GM12878 (cell line): ENCODE data around the gene FKRP. TPM values are rescaled to one million over a fixed set of nuclear protein-coding genes. Genes with fewer than 3 reads are reported as not detected.

Source experiments
- ATAC-seq: fragments of 200-7000 bp; cut with Tn5 transposase; 3 replicates; pipeline ENCODE4 v1.9.1; 2020; ENCODE audit warnings: mild to moderate bottlenecking, moderate library complexity
- BruUV-seq: library from RNA; stranded (reverse); fragments of 400-500 nt; replicated peaks from 2 replicates; lab custom pipeline; 2021; lab: Mats Ljungman, UMichigan
- CTCF ChIA-PET: fragments of 300-600 bp; sonication (Branson Sonifier 250); formaldehyde crosslinking; extraction: SDS; loops from one replicate; lab custom pipeline; 2021; ENCODE audit warnings: inconsistent platforms; lab: Yijun Ruan, JAX
- POLR2A ChIA-PET: fragments of 350-600 bp; formaldehyde crosslinking; extraction: SDS; loops from one replicate; lab custom pipeline; 2021; ENCODE audit warnings: inconsistent platforms; lab: Charles Lee
- RAD21 ChIA-PET: fragments of 300-600 bp; sonication (Branson Sonifier 250); formaldehyde crosslinking; loops from one replicate; lab custom pipeline; 2023; ENCODE audit warnings: antibody characterized with exemption; ENCODE audit not compliant: unreplicated experiment; lab: Charles Lee
- SMC1A ChIA-PET: fragments of 300-600 bp; sonication (Branson Sonifier 250); formaldehyde crosslinking; loops from one replicate; lab custom pipeline; 2023; ENCODE audit not compliant: unreplicated experiment, uncharacterized antibody; lab: Charles Lee
- DNase-seq: peaks from one replicate; pipeline ENCODE4 v3.0.0-alpha.2; 2011; ENCODE audit warnings: low read depth, low spot score
- FAIRE-seq: peaks from 3 replicates; lab custom pipeline; 2011; peaks lifted over from hg19 to GRCh38; lab: Jason Lieb, UNC
- H2AFZ ChIP-seq: 2 replicates; pipeline ENCODE4 v1.6.0; 2011; ENCODE audit warnings: low read depth, low read length, control low read depth; ENCODE audit not compliant: control insufficient read depth
- H3K27ac ChIP-seq: 2 replicates; pipeline ENCODE4 v1.5.1; 2011; ENCODE audit warnings: control low read depth; ENCODE audit not compliant: control insufficient read depth, insufficient read depth
- H3K27me3 ChIP-seq, 2 experiments: replicated peaks in 1 of 2; 2 replicates each; pipeline versions ENCODE4 v1.6.0 to v1.6.1; 2011; ENCODE audit warnings: low read length in 1 of 2; ENCODE audit not compliant: control insufficient read depth in 2 of 2, insufficient read depth in 2 of 2
- H3K36me3 ChIP-seq, 2 experiments: 2 replicates each; pipeline ENCODE4 v1.5.1; 2011; ENCODE audit warnings: low read length in 1 of 2; ENCODE audit not compliant: control insufficient read depth in 2 of 2, insufficient read depth in 2 of 2
- H3K4me1 ChIP-seq: 2 replicates; pipeline ENCODE4 v1.6.1; 2011; ENCODE audit warnings: mild to moderate bottlenecking, low read length, moderate library complexity, mixed read lengths; ENCODE audit not compliant: control insufficient read depth, insufficient read depth
- H3K4me2 ChIP-seq: 2 replicates; pipeline ENCODE4 v1.6.0; 2011; ENCODE audit warnings: control low read depth; ENCODE audit not compliant: control insufficient read depth, insufficient read depth
- H3K4me3 ChIP-seq: fragments of 200-600 bp; sonication (generic); 2 replicates; pipeline ENCODE4 v1.5.1; 2016
- H3K79me2 ChIP-seq: 2 replicates; pipeline ENCODE4 v1.6.0; 2011; ENCODE audit warnings: low read length; ENCODE audit not compliant: control insufficient read depth, insufficient read depth
- H3K9ac ChIP-seq: 2 replicates; pipeline ENCODE4 v1.8.0; 2011; ENCODE audit warnings: low read length, control low read depth, mixed read lengths; ENCODE audit not compliant: control insufficient read depth, insufficient read depth
- H3K9me3 ChIP-seq: replicated peaks from 3 replicates; pipeline ENCODE4 v1.5.1; 2011; ENCODE audit warnings: mild to moderate bottlenecking, low read length; ENCODE audit not compliant: control insufficient read depth, insufficient read depth
- H4K20me1 ChIP-seq: 2 replicates; pipeline ENCODE4 v1.6.0; 2011; ENCODE audit not compliant: control insufficient read depth, insufficient read depth
- CREM ChIP-seq: IDR thresholded peaks from 2 replicates; pipeline ENCODE4 v1.6.1; 2014; ENCODE audit warnings: antibody characterized with exemption, low read depth
- EED ChIP-seq: sonication (generic); IDR thresholded peaks from 2 replicates; pipeline ENCODE4 v1.6.1; 2016; ENCODE audit warnings: antibody characterized with exemption, low read depth
- EP300 ChIP-seq, 2 experiments: fragments of 150-350 bp in 1 of 2; IDR thresholded peaks; 2 replicates each; pipeline ENCODE4 v1.6.1; 2011 to 2012; ENCODE audit warnings: low read depth in 2 of 2, low read length in 2 of 2, borderline replicate concordance in 1 of 2, improper control_type of control experiment in 1 of 2, inconsistent platforms in 1 of 2; ENCODE audit not compliant: control insufficient read depth in 1 of 2
- HDAC2 ChIP-seq: fragments of 200-600 bp; sonication (generic); IDR thresholded peaks from 2 replicates; pipeline ENCODE4 v1.6.1; 2017
- SIN3A ChIP-seq: IDR thresholded peaks from 2 replicates; pipeline ENCODE4 v1.6.1; 2012; ENCODE audit warnings: low read depth, low read length, improper control_type of control experiment
- TCF12 ChIP-seq: IDR thresholded peaks from 2 replicates; pipeline ENCODE4 v1.6.1; 2011; ENCODE audit warnings: low read depth, mild to moderate bottlenecking, low read length
- TCF3 ChIP-seq: IDR thresholded peaks from 2 replicates; pipeline ENCODE4 v1.6.1; 2012; ENCODE audit warnings: low read depth, mild to moderate bottlenecking, low read length, borderline replicate concordance; ENCODE audit not compliant: insufficient read depth
- WGBS: methylation state at CpG from one replicate; pipeline ENCODE4 v1.1.6; 2016; ENCODE audit warnings: low lambda C conversion rate; ENCODE audit not compliant: insufficient replicate concordance, insufficient coverage; ENCODE audit errors: missing lambda C conversion rate; 5-methylcytosine and 5-hydroxymethylcytosine counted together
- in situ Hi-C: fragments of 300-500 bp; cut with MboI; formaldehyde crosslinking; loops from 9 replicates; pipeline ENCODE4 v1.14.3; 2018; ENCODE audit warnings: mixed read lengths
- intact Hi-C: fragments of 100-400 bp; cut with micrococcal nuclease; formaldehyde crosslinking; loops from one replicate; pipeline ENCODE4 v1.14.2; 2022; ENCODE audit not compliant: unreplicated experiment
- polyA plus RNA-seq, 11 experiments: library from polyadenylated mRNA; depleted of rRNA in 4 of 11; unstranded in 6 of 11; stranded (reverse) in 5 of 11; fragments of >200 nt; fragmentation: Nextera tagmentation in 4 of 11; fragmentation: Illumina TruSeq in 1 of 11; extraction: Ambion mirVana in 4 of 11; extraction: Trizol in 1 of 11; gene quantifications; 1 replicate in 1 of 11; 2 replicates in 10 of 11; pipeline versions ENCODE4 v1.2.1 to v1.2.3, GENCODE V29; 2011 to 2016; ENCODE audit warnings: inconsistent platforms in 2 of 11, missing spikeins in 2 of 11, low read depth in 1 of 11
- total RNA-seq, 4 experiments: library from RNA; depleted of rRNA in 3 of 4; stranded (reverse); fragments of >200 nt in 3 of 4; fragmentation: Illumina TruSeq in 1 of 4; extraction: Trizol in 1 of 4; gene quantifications; 2 replicates each; pipeline versions ENCODE4 v1.2.1 to v1.2.3, GENCODE V29; 2013 to 2021
- TF ChIP-seq, protein P1 (sequence below): IDR thresholded peaks from 2 replicates; pipeline ENCODE4 v1.6.1; 2012; ENCODE audit warnings: low read depth, low read length, improper control_type of control experiment
- TF ChIP-seq, protein P2 (sequence below): IDR thresholded peaks from 2 replicates; pipeline ENCODE4 v1.6.1; 2011; ENCODE audit warnings: borderline replicate concordance, low read depth, mild to moderate bottlenecking, moderate library complexity, mixed read lengths, low read length; ENCODE audit not compliant: insufficient read depth; ENCODE audit errors: extremely low read length
- TF ChIP-seq, protein P3 (sequence below): IDR thresholded peaks from 2 replicates; pipeline ENCODE4 v1.6.1; 2012; ENCODE audit warnings: improper control_type of control experiment, low read depth, low read length; ENCODE audit not compliant: insufficient replicate concordance

FKRP gene
- total and polyA plus RNA-seq, 10 of the 15 experiments (the other 5 are each of a cell fraction or from before 2014, with no cell fraction given): 1.3 to 14.1 (median 7.8) TPM

DNA sequence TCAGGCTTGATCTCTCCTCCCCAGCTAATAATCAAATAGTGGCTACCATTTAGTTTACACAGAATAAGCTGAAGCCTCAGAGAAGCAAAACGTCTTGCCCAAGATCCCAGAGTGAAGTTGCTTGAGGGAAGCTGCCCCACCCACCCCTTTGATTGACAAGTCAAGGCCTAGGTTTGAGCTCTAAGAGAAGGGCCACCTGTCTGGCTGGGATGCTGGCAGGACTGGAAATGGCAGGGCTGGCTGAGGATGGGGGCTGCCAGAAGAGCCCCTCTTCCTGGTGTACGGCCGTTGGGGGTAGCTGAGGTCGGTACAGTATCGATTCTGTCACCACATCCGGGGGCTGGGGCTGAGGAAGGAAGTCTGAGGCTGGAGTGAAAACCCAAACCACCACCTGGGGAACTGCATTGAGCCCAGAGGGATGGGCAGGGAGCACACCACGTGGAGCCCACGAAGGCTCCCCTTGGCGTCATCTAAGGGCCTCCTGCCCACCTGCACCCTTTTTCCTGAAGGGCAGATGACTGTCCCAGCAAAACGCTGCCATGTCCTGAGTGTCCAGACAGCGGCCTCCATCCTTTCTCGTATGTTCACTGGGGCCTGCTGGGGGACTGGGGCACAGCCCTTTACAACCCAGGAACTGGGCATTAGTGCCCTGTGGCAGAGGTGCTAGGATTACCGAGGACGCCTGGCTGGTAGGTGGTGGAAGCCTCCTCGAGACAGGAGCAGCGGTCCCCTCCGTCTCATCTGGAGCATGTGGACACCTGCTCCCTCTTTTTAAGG, 27.5 kb upstream of the FKRP start:
- peak; percentile 92 for FAIRE-seq
- peak overlapping the region; percentile 91 for H3K4me3 ChIP-seq
- peaks cover 44% of the 10 kb centered on the region for H3K79me2 ChIP-seq
- in situ Hi-C loops: no loop called here
- DNase-seq: peak; percentile 69
- peak overlapping the region; percentile 82 for H3K9ac ChIP-seq
- peak; percentile 45 for ATAC-seq
- H4K20me1 ChIP-seq: no peaks in the 10 kb centered on the region
- H3K27ac ChIP-seq: peak overlapping the region; percentile 88
- CTCF ChIA-PET: interaction anchor here (1.2 to 1.8 kb wide), 3 partner anchors 11 to 15 kb away, joined by 3 to 8 read pairs (median 5); no protein-coding TSS in a partner anchor
- H3K4me2 ChIP-seq: peak overlapping the region; percentile 77
- BruUV-seq: no TSS peak
- no peaks in the 10 kb centered on the region for H3K27me3 ChIP-seq
- intact Hi-C loops: loop anchor here (5.0 kb wide), 1 partner anchor 106 kb away; no protein-coding TSS in a partner anchor
- peaks cover 30% of the 10 kb centered on the region for H3K4me1 ChIP-seq
- H2AFZ ChIP-seq: no peak overlapping the region
- SMC1A ChIA-PET: interaction anchor here (0.8 to 1.3 kb wide), 6 partner anchors 11 to 107 kb away, joined by 3 to 4 read pairs (median 3); no protein-coding TSS in a partner anchor
- POLR2A ChIA-PET: interaction anchor here (0.6 to 1.4 kb wide), 6 partner anchors 10 to 395 kb away, joined by 3 to 5 read pairs (median 4); partner anchors contain the start of genes DACT3 and ZC3H4
- peaks cover 4 to 29% of the 10 kb centered on the region in 2 experiments; a peak in 3 of 4 replicates for H3K36me3 ChIP-seq
- H3K9me3 ChIP-seq: no peaks in the 10 kb centered on the region
- under 1% methylated on average over 17 of the region's 17 CpGs for WGBS
- RAD21 ChIA-PET: interaction anchor here (1.0 to 2.1 kb wide), 5 partner anchors 26 to 100 kb away, joined by 3 to 7 read pairs (median 4); partner anchors contain the start of genes DACT3 and FKRP
- TF ChIP-seq HDAC2 (no peak), EED (peak; percentile 94), CREM (peak; percentile 66; the same call in 1 of the 2 replicates), EP300 (IDR thresholded peaks at IDR 0.05; ENCODE audit: borderline replicate concordance in 1 of 2, control insufficient read depth in 1 of 2, low read depth in 2 of 2, low read length in 2 of 2) (peak; percentile 1 to 56; a peak in 1 of 4 replicates), TCF3 (peak; percentile 78; the same call in 1 of the 2 replicates), SIN3A (0 out of 2 replicates have a peak, but pooled peaks have one; percentile 38), TCF12 (peak; percentile 68)
- TF ChIP-seq, protein P1, sequence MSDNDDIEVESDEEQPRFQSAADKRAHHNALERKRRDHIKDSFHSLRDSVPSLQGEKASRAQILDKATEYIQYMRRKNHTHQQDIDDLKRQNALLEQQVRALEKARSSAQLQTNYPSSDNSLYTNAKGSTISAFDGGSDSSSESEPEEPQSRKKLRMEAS: peak; percentile 93
- TF ChIP-seq, protein P2, sequence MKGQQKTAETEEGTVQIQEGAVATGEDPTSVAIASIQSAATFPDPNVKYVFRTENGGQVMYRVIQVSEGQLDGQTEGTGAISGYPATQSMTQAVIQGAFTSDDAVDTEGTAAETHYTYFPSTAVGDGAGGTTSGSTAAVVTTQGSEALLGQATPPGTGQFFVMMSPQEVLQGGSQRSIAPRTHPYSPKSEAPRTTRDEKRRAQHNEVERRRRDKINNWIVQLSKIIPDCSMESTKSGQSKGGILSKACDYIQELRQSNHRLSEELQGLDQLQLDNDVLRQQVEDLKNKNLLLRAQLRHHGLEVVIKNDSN: peak; percentile 70
- TF ChIP-seq, protein P3, sequence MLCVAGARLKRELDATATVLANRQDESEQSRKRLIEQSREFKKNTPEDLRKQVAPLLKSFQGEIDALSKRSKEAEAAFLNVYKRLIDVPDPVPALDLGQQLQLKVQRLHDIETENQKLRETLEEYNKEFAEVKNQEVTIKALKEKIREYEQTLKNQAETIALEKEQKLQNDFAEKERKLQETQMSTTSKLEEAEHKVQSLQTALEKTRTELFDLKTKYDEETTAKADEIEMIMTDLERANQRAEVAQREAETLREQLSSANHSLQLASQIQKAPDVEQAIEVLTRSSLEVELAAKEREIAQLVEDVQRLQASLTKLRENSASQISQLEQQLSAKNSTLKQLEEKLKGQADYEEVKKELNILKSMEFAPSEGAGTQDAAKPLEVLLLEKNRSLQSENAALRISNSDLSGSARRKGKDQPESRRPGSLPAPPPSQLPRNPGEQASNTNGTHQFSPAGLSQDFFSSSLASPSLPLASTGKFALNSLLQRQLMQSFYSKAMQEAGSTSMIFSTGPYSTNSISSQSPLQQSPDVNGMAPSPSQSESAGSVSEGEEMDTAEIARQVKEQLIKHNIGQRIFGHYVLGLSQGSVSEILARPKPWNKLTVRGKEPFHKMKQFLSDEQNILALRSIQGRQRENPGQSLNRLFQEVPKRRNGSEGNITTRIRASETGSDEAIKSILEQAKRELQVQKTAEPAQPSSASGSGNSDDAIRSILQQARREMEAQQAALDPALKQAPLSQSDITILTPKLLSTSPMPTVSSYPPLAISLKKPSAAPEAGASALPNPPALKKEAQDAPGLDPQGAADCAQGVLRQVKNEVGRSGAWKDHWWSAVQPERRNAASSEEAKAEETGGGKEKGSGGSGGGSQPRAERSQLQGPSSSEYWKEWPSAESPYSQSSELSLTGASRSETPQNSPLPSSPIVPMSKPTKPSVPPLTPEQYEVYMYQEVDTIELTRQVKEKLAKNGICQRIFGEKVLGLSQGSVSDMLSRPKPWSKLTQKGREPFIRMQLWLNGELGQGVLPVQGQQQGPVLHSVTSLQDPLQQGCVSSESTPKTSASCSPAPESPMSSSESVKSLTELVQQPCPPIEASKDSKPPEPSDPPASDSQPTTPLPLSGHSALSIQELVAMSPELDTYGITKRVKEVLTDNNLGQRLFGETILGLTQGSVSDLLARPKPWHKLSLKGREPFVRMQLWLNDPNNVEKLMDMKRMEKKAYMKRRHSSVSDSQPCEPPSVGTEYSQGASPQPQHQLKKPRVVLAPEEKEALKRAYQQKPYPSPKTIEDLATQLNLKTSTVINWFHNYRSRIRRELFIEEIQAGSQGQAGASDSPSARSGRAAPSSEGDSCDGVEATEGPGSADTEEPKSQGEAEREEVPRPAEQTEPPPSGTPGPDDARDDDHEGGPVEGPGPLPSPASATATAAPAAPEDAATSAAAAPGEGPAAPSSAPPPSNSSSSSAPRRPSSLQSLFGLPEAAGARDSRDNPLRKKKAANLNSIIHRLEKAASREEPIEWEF: peak; percentile 64
